Measurements from ENCODE around the gene OR1E1. TPM values are rescaled to one million over a fixed set of nuclear protein-coding genes. Genes with fewer than 3 reads are reported as not detected.
A peak's percentile ranks its signal among the peaks of the same experiment; 100 is the strongest.
"Not testable (repeated sequence)": the region's sequence is repeated elsewhere in the genome, so short reads cannot be mapped to it uniquely, and the experiment has no call there.

OR1E1 gene
- total and polyA plus RNA-seq, 8 donors, result not detected

- Histone ChIP-seq H3K27me3 (peaks cover 0 to 39% (median 21%) of the 10 kb centered on the region in 3 donors), H3K9me3 (peaks cover 0 to 9% (median 4%) of the 10 kb centered on the region in 4 donors), H3K27ac (no peak overlapping the region), H3K4me3 (no peak overlapping the region), H3K4me1 (no peaks in the 10 kb centered on the region), H3K36me3 (no peaks in the 10 kb centered on the region)
- intact Hi-C loops (cut with DNase I; ENCODE audit: low total_unique reads), result no loop called here
- 68 to 72% (median 71%) methylated on average over 4 of the region's 4 CpGs for WGBS, 5 donors
- no peak for TF ChIP-seq POLR2AphosphoS5 (IDR thresholded peaks at IDR 0.05)
- no peak for TF ChIP-seq CTCF (IDR thresholded peaks at IDR 0.05)
- TF ChIP-seq EP300 (IDR thresholded peaks at IDR 0.05), result no peak
- no peak for TF ChIP-seq POLR2A (IDR thresholded peaks at IDR 0.05)
- DNase-seq, result no peak
Measured at GRCh38 chr17:3389791-3390190, 8.4 kb downstream of the OR1E1 start.

GRCh38 chr17:3385869-3386816, 12.1 kb downstream of the OR1E1 start, which contains the start of gene OR3A2:
Gene OR3A2 (minus strand): TSS chr17:3386308.
- WGBS, 5 donors, result 28 to 42% (median 29%) methylated on average over 78 to 92 of the region's 92 CpGs
- Histone ChIP-seq H3K9me3 (peaks cover 0 to 9% (median 4%) of the 10 kb centered on the region in 4 donors), H3K4me1 (no peaks in the 10 kb centered on the region), H3K27ac (no peak within 1 kb of the TSS), H3K4me3 (peak within 1 kb of the TSS in 2 of 4 donors; percentile 9 to 17), H3K27me3 (peaks cover 0 to 50% (median 21%) of the 10 kb centered on the region in 3 donors), H3K36me3 (no peaks in the 10 kb centered on the region)
- TF ChIP-seq POLR2AphosphoS5 (IDR thresholded peaks at IDR 0.05) (no peak), POLR2A (IDR thresholded peaks at IDR 0.05) (no peak), CTCF (IDR thresholded peaks at IDR 0.05) (no peak), EP300 (IDR thresholded peaks at IDR 0.05) (no peak)
- intact Hi-C loops (cut with DNase I; ENCODE audit: low total_unique reads), result no loop called here
- peak in 1 of 2 donors; percentile 11 for DNase-seq

- 60 to 80% (median 71%) methylated on average over 5 of the region's 5 CpGs for WGBS, 5 donors
- no peaks in the 10 kb centered on the region for H3K4me1 ChIP-seq
- intact Hi-C loops (cut with DNase I; ENCODE audit: low total_unique reads), result no loop called here
- no peak for DNase-seq
- no peak overlapping the region for H3K27ac ChIP-seq
- H3K36me3 ChIP-seq, result no peaks in the 10 kb centered on the region
- H3K27me3 ChIP-seq, result peaks cover 0 to 58% (median 17%) of the 10 kb centered on the region in 3 donors
- TF ChIP-seq POLR2AphosphoS5 (IDR thresholded peaks at IDR 0.05) (no peak), CTCF (IDR thresholded peaks at IDR 0.05) (no peak), EP300 (IDR thresholded peaks at IDR 0.05) (no peak), POLR2A (IDR thresholded peaks at IDR 0.05) (no peak)
- no peak overlapping the region for H3K4me3 ChIP-seq
- peaks cover 0 to 9% (median 4%) of the 10 kb centered on the region in 4 donors for H3K9me3 ChIP-seq
Measured at GRCh38 chr17:3381957-3382356, 16.3 kb downstream of the OR1E1 start.

GRCh38 chr17:3378321-3378720, 19.9 kb downstream of the OR1E1 start:
- intact Hi-C loops (cut with DNase I; ENCODE audit: low total_unique reads), result no loop called here
- H3K9me3 ChIP-seq, result peaks cover 0 to 14% (median 7%) of the 10 kb centered on the region in 4 donors
- TF ChIP-seq EP300 (IDR thresholded peaks at IDR 0.05) (no peak), POLR2AphosphoS5 (IDR thresholded peaks at IDR 0.05) (no peak)
- no peaks in the 10 kb centered on the region for H3K36me3 ChIP-seq
- peaks cover 0 to 29% (median 4%) of the 10 kb centered on the region in 3 donors for H3K27me3 ChIP-seq
- H3K4me1 ChIP-seq, result no peaks in the 10 kb centered on the region
- H3K4me3 ChIP-seq, result no peak overlapping the region
- H3K27ac ChIP-seq, result no peak overlapping the region
- WGBS, 5 donors, result 72 to 86% (median 85%) methylated on average over 4 to 8 of the region's 8 CpGs
- no peak for DNase-seq

- WGBS, 5 donors, result 87 to 100% (median 94%) methylated on average over 2 to 31 of the region's 31 CpGs; no CpG with 5 or more reads in 1 of the 5 donors
- H3K4me1 ChIP-seq; intact Hi-C loops (cut with DNase I; ENCODE audit: low total_unique reads); H3K4me3 ChIP-seq; H3K36me3 ChIP-seq; H3K27ac ChIP-seq; H3K27me3 ChIP-seq; DNase-seq: not testable (repeated sequence)
- peaks cover 0 to 27% (median 7%) of the 10 kb centered on the region in 4 donors for H3K9me3 ChIP-seq
Measured at GRCh38 chr17:3371167-3371566, 27.0 kb downstream of the OR1E1 start.

Small RNAs within 50 kb of the gene (small RNA-seq; reads per million reads assigned to genes)
- 0 reads per million in 4 donors for gene OR1AC1P

Other genes with a start within 250 kb of the OR1E1 start
- not detected for gene OR1A2, start 200.9 kb downstream of the OR1E1 start, total RNA-seq
- not detected for gene OR1A2, start 200.9 kb downstream of the OR1E1 start, polyA plus RNA-seq
- not detected for gene OR1A1, start 190.7 kb downstream of the OR1E1 start, total RNA-seq
- gene OR1A1, start 190.7 kb downstream of the OR1E1 start, polyA plus RNA-seq, result not detected
- not detected for gene OR3A1, start 100.0 kb downstream of the OR1E1 start, total RNA-seq
- not detected for gene OR3A1, start 100.0 kb downstream of the OR1E1 start, polyA plus RNA-seq
- not detected for gene OR3A2, start 12.1 kb downstream of the OR1E1 start, total RNA-seq
- gene OR3A2, start 12.1 kb downstream of the OR1E1 start, polyA plus RNA-seq, result not detected
- gene OR3A3, start 13.0 kb upstream of the OR1E1 start, total RNA-seq, result not detected
- not detected for gene OR3A3, start 13.0 kb upstream of the OR1E1 start, polyA plus RNA-seq
- gene OR1E2, start 35.4 kb upstream of the OR1E1 start, total RNA-seq, result not detected
- not detected for gene OR1E2, start 35.4 kb upstream of the OR1E1 start, polyA plus RNA-seq
- gene SPATA22, start 73.4 kb upstream of the OR1E1 start, total RNA-seq, result 1 to 10 TPM in 1 of 5 donors, not detected in 4; 4.1 TPM
- 1 to 10 TPM in 1 of 3 donors, not detected in 2; 1.1 TPM for gene SPATA22, start 73.4 kb upstream of the OR1E1 start, polyA plus RNA-seq
- 1 to 10 TPM in 4 of 5 donors, not detected in 1; 2.7 to 7.3 (median 4.7) TPM for gene ASPA, start 77.6 kb upstream of the OR1E1 start, total RNA-seq
- gene ASPA, start 77.6 kb upstream of the OR1E1 start, polyA plus RNA-seq, result 1 to 10 TPM in 2 of 3 donors, under 1 TPM in 1; 0.53 to 3.1 (median 2.2) TPM
- 1 to 10 TPM in 3 of 5 donors, under 1 TPM in 2; under 0.01 to 6.7 (median 1.2) TPM for gene TRPV3, start 159.4 kb upstream of the OR1E1 start, total RNA-seq
- under 1 TPM in 2 of 3 donors, not detected in 1; 0.25 to 0.33 TPM for gene TRPV3, start 159.4 kb upstream of the OR1E1 start, polyA plus RNA-seq
- gene TRPV1, start 211.0 kb upstream of the OR1E1 start, total RNA-seq, result 10 to 100 TPM in 4 of 5 donors, 1 to 10 TPM in 1; 3.9 to 71.8 (median 19.4) TPM
- 1 to 10 TPM in 2 of 3 donors, under 1 TPM in 1; 0.92 to 4.2 (median 3.1) TPM for gene TRPV1, start 211.0 kb upstream of the OR1E1 start, polyA plus RNA-seq
- gene SHPK, start 237.8 kb upstream of the OR1E1 start, total RNA-seq, result 10 to 100 TPM; 10.5 to 29.4 (median 12.3) TPM
- gene SHPK, start 237.8 kb upstream of the OR1E1 start, polyA plus RNA-seq, result 1 to 10 TPM; 4.9 to 5.5 (median 5.1) TPM
- gene CTNS, start 238.3 kb upstream of the OR1E1 start, total RNA-seq, result 10 to 100 TPM; 10.5 to 74.5 (median 18.0) TPM
- gene CTNS, start 238.3 kb upstream of the OR1E1 start, polyA plus RNA-seq, result 1 to 10 TPM; 4.0 to 9.2 (median 5.4) TPM

Measured in stomach (tissue), 9 donors.